Measurements from ENCODE around the gene EYS.

EYS gene

GRCh38 chr6:65285275-65285674 is 421.8 kb downstream of the EYS start:
- intact Hi-C loops (cut with DNase I): no loop called here
- DNase-seq: no peak

GRCh38 chr6:65280060-65280459 is 427.0 kb downstream of the EYS start:
- intact Hi-C loops (cut with DNase I): no loop called here
- no peak for DNase-seq

GRCh38 chr6:65262241-65262640 is 444.8 kb downstream of the EYS start:
- DNase-seq: no peak
- intact Hi-C loops (cut with DNase I): no loop called here

- intact Hi-C loops (cut with DNase I): no loop called here
- DNase-seq: no peak
Measured at GRCh38 chr6:65259982-65260381, 447.0 kb downstream of the EYS start.

- no peak for DNase-seq
- intact Hi-C loops (cut with DNase I): no loop called here
Measured at GRCh38 chr6:65259059-65259458, 448.0 kb downstream of the EYS start.

GRCh38 chr6:65253041-65253440 is 454.0 kb downstream of the EYS start:
- no peak for DNase-seq
- intact Hi-C loops (cut with DNase I): no loop called here

GRCh38 chr6:65248101-65248610 is 458.9 kb downstream of the EYS start:
- intact Hi-C loops (cut with DNase I): no loop called here

GRCh38 chr6:65231616-65232015 is 475.4 kb downstream of the EYS start:
- intact Hi-C loops (cut with DNase I): no loop called here

More at GRCh38 chr6:65248101-65248610, 458.9 kb downstream of the EYS start:
- no peak for DNase-seq

GRCh38 chr6:65229825-65230224 is 477.2 kb downstream of the EYS start:
- intact Hi-C loops (cut with DNase I): no loop called here
- no peak for DNase-seq

More at GRCh38 chr6:65231616-65232015, 475.4 kb downstream of the EYS start:
- no peak for DNase-seq

GRCh38 chr6:65221153-65221552 is 485.9 kb downstream of the EYS start:
- intact Hi-C loops (cut with DNase I): no loop called here
- no peak for DNase-seq

- intact Hi-C loops (cut with DNase I): no loop called here
- DNase-seq: no peak
Measured at GRCh38 chr6:65202738-65203137, 504.3 kb downstream of the EYS start.

GRCh38 chr6:65199683-65200082 is 507.3 kb downstream of the EYS start:
- DNase-seq: no peak
- intact Hi-C loops (cut with DNase I): no loop called here

- intact Hi-C loops (cut with DNase I): no loop called here
Measured at GRCh38 chr6:65199121-65199520, 507.9 kb downstream of the EYS start.

GRCh38 chr6:65191471-65191870 is 515.6 kb downstream of the EYS start:
- intact Hi-C loops (cut with DNase I): no loop called here
- no peak for DNase-seq

More at GRCh38 chr6:65199121-65199520, 507.9 kb downstream of the EYS start:
- DNase-seq: no peak

GRCh38 chr6:65189236-65189881 is 517.7 kb downstream of the EYS start:
- no peak for DNase-seq
- intact Hi-C loops (cut with DNase I): no loop called here

GRCh38 chr6:65186826-65187225 is 520.2 kb downstream of the EYS start:
- intact Hi-C loops (cut with DNase I): no loop called here
- DNase-seq: no peak

- DNase-seq: no peak
- intact Hi-C loops (cut with DNase I): no loop called here
Measured at GRCh38 chr6:65182681-65183080, 524.3 kb downstream of the EYS start.

- intact Hi-C loops (cut with DNase I): no loop called here
Measured at GRCh38 chr6:65170273-65170672, 536.8 kb downstream of the EYS start.

GRCh38 chr6:65161661-65162060 is 545.4 kb downstream of the EYS start:
- intact Hi-C loops (cut with DNase I): no loop called here
- no peak for DNase-seq

More at GRCh38 chr6:65170273-65170672, 536.8 kb downstream of the EYS start:
- DNase-seq: no peak

- intact Hi-C loops (cut with DNase I): no loop called here
- no peak for DNase-seq
Measured at GRCh38 chr6:65157025-65157424, 550.0 kb downstream of the EYS start.

- DNase-seq: no peak
- intact Hi-C loops (cut with DNase I): no loop called here
Measured at GRCh38 chr6:65155083-65155482, 551.9 kb downstream of the EYS start.

All from head of caudate nucleus (tissue), 42 donors.